GM18520 (cell line): ENCODE data around the gene FAM171A1.
"Not testable (repeated sequence)": the region's sequence is repeated elsewhere in the genome, so short reads cannot be mapped to it uniquely, and the experiment has no call there.

Experiments
- ATAC-seq: cut with Tn5 transposase; IDR thresholded peaks from one replicate; pipeline ENCODE4 v1.9.1; 2021; ENCODE audit not compliant: unreplicated experiment

The FAM171A1 gene

DNA sequence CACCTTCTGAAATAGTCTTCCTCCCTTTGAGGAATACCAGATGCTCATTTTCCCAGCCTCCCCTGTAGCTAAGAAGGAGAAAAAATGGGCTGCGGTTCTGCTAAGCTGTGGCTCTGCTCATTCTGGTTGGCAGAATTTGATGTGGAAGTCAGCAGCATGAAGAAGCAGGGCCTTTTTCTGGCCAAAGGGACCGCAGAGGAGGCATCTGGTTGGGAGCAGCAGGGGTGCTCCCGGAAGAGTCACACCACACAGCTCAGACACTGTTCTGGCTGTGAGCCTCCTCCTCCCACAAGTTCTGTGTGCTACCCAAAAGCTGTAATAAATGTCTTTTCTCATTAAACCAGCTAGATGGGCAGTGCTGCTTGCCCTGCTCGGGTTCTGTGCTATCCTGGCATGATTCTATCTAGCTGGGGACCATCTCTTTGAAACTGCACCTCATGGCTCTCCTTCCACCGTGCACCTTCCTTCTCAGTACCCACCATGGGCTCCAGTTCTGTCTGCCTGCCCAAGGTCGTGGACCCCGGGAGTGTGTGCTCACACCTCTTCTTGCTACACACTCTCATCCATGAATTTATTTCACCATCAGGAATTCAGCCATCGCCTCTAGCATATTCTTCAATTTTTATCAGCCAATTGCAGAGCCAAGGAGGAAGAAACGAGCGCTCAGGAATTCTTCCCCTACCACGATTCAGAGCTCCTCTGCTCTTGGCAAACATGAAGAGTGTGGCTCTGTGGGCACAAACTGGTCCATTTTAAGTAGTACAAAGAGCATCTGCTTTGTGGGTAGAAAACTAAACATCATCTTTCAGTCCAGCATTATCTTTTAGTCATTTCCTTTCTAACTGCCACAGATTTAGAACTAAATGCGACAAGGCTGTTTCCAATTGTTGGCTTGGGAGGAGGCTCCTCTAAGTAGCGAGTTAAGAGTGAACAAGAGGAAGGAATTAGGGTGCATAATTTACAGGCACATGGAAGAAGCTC, 76.9 kb downstream of the FAM171A1 start:
- ATAC-seq: no peak

DNA sequence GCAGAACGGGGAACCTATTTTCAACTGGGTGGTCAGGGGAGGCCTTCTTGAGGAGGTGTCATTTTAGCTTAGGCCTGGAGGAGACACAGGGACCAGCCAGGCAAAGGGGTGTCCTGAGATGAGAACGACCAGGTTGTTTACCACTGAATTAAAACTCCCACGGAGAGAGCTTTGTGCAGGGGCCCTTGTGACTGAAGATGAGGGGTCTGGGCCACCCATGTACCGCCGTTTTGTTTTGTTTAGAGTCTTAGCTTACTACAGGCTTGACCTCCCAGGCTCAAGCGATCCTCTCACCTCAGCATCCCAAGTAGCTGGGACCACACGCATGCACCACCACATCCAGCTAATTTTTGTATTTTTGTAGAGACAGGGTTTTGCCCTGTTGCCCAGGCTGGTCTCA, 80.4 kb downstream of the FAM171A1 start:
- ATAC-seq: no peak

DNA sequence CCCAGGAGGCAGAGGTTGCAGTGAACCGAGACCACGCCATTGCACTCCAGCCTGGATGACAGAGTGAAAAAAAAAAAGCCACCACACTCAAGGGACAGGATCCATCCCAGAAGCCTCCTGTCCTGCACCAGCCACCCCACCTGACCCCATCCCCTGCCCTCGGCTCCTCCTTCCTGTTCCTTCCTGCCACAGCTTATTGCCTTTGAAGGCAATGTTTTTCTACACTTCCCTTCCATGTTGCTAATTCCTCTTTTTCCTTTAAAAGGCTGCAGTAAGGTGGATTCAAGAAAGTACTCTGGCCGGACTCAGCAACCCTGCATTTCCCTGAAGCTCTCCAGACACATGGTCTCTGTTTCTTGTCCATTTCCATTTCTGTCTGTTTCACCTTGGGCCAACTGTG, 80.9 kb downstream of the FAM171A1 start:
- ATAC-seq: no peak

DNA sequence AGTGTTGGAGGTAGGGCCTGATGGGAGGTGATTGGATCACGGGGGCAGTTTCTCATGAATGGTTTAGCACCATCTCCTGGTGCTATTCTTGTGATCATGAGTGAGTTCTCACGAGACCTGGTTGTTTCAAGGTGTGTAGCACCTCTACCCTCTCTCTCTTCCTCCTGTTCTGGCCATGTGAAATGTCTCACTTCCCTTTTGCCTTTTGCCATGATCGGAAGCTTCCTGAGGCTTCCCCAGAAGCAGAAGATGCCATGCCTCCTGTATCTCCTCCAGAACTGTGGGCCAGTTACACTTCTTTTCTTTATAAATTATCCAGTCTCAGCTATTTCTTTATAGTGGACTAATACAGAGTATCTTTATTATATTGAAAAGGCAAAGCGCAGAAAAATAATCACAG, 90.1 kb downstream of the FAM171A1 start:
- no peak for ATAC-seq

DNA sequence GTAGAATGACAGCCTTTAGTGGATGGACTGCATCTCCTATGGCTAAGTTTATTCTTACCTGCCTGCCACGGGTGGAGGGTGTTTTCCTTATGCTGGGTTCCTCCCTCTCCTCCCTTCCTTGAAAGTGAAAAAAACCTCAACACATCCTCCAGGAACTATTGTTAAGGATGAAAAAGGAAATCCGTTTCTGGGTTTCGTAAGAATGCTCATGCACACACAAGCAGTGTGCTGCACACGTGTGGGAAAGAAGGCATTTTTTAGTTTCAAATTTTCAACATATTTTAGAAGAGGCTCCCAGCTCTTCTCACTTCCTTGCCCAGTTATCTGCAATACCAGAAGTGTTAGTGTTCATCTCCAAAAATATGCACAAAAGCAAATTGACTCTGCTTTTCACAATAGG, 90.6 kb downstream of the FAM171A1 start:
- no peak for ATAC-seq

DNA sequence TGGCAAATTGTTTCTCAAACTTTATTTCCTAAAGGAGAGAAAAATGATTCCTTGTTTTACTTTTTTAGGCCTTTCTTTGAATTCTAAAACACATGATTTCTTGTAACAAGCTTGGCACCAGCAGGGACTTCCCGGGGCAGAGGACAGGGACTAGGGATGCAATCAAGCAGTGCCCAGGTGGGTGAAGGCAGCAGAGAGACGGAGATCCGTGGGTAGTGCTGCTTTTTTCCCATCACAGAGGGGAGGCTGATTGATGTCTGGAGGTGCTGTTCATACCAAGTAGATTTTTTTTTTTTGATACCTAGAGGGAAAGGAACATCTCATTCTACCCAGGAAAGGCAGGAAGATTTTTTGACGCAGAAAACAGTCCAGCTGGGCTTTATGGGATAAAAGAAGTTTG, 91.9 kb downstream of the FAM171A1 start:
- ATAC-seq: no peak

DNA sequence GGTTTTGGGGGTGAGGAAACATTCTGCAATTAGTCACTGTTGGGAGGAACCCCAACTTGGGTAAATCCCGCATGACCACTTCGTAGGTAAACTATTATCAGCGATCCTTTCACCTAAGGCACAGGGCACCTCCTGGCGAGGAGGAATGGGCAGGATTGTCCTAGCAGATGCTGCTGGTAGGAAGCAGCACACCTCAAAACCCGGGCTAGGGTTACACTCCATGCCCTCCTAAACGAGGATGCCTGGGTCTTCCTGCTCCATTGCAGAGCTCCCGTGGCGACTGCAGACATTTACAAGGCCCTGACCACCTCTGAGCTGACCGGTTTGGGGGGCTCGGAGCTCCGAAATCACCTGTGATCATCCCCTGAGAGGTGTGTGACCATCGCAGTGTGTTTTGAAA, 92.3 kb downstream of the FAM171A1 start:
- no peak for ATAC-seq

DNA sequence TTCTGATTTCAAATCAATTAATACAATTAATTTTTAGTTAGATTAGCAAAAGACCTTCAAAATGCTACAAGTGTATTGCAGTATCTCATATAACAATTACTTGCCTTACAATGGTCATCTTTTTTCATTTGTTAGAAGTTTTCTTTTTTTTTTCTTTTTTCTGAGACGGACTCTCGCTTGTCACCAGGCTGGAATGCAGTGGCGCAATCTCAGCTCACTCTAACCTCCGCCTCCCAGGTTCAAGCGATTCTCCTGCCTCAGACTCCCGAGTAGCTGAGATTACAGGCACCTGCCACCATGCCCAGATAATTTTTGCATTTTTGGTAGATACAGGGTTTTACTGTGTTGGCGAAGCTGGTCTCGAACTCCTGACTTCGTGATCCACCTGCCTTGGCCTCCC, 95.0 kb downstream of the FAM171A1 start:
- not testable (repeated sequence) for ATAC-seq

DNA sequence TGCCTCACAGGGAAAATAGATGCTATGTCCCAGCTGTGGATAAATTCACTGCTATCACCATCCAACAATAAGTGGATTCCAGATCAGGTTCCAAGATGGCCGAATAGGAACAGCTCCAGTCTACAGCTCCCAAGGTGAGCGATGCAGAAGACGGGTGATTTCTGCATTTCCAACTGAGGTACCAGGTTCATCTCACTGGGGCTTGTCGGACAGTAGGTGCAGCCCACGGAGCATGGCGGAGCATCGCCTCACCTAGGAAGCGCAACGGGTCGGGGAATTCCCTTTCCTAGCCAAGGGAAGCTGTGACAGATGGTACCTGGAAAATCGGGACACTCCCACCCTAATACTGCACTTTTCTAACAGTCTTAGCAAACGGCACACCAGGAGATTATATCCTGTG, 101.3 kb downstream of the FAM171A1 start:
- not testable (repeated sequence) for ATAC-seq

DNA sequence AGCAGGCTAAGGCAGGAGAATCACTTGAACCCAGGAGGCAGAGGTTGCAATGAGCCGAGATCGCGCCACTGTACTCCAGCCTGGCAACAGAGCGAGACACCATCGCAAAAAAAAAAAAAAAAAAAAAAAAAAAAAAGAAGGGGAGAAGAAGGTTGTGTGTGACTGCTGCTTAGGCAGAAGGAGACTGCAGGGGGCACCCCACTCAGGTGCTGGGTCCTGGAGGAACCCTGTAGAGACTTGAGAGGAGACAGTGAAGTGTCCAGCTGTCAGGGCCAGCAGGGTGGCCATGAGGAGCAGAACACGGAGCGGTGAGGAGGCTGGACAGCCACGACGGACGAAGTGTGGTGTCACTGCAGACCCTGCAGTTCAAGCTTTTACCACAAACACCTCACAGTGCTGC, 103.6 kb downstream of the FAM171A1 start:
- ATAC-seq: no peak

DNA sequence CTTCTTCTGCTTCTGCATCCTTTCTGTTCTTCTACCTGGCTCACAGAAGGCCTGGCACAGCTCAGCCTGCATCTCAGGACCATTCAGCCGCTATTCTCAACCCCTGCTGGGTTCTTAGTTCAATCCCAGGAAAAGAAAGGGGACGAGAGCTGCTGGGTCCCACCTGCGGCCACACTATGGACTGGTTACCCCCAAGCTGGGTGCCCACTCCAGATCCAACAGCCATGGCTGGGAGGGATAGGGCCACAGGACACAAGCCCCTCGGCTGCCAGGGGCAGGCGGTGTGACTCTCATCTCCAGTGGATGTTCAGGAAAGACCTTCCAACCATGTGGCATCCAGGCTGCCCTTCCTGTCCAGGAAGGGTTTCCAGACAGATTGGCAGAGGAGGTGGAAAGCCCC, 105.0 kb downstream of the FAM171A1 start:
- ATAC-seq: no peak

DNA sequence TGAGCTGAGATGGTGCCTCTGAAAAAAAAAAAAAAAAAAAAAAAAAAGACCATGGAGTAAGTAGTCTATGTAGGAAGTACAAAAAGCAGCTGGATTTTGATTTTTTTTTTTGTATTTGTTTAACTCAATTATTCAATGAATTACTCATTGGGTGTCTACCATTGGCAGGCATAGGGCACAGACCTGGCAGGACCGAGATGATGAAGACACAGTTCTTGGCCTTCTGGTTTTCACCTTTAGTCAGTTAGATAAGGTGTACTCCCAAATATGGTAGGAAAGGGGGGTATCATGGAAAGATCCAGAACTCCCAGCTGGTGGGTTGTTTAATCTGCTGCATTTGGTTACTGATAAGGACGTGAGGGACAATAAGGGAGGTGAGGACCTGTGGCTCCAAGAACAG, 105.5 kb downstream of the FAM171A1 start:
- no peak for ATAC-seq

DNA sequence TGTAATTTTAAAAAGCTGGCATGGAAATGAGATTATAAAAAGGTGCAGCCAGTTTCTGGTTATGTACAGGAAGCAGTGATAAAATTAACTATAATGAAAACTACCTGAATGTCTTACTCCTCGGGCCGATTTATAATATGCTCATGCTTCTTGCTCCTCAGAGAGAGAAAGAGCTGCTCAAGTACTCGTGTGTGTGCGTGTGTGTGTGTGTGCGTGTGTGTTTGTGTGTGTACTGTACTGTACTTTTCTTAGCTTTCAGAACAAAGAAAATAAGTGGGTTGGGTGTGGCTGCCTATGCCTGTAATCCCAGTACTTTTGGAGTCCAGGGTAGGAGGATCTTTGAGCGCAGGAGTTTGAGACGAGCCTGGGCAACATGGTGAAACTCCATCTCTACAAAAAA, 106.0 kb downstream of the FAM171A1 start:
- ATAC-seq: no peak

DNA sequence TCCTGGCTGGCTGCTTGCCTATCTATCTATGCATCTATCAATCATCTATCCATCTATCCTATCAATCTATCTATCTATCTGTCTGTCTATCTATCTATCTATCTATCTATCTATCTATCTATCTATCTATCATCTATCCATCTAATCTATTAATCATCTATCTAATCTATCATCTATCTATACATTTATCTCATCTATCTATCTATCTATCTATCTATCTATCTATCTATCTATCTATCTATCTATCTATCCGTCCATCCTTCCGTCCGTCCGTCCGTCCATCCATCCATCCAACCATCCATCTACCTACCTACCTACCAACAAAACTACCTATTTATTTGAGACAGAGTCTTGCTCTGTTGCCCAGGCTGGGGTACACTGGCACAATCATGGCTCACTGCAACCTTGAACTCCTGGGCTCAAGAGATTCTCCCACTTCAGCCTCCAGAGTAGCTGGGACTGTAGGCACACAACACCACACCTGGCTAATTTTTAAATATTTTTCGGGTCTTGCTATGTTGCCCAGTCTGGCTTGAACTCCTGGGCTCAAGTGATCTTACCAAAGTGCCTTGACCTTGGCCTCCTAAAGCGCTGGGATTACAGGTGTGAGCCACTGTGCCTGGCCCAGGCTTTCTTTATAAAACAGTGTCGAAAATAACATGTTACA, 107.3 kb downstream of the FAM171A1 start:
- ATAC-seq: no peak

DNA sequence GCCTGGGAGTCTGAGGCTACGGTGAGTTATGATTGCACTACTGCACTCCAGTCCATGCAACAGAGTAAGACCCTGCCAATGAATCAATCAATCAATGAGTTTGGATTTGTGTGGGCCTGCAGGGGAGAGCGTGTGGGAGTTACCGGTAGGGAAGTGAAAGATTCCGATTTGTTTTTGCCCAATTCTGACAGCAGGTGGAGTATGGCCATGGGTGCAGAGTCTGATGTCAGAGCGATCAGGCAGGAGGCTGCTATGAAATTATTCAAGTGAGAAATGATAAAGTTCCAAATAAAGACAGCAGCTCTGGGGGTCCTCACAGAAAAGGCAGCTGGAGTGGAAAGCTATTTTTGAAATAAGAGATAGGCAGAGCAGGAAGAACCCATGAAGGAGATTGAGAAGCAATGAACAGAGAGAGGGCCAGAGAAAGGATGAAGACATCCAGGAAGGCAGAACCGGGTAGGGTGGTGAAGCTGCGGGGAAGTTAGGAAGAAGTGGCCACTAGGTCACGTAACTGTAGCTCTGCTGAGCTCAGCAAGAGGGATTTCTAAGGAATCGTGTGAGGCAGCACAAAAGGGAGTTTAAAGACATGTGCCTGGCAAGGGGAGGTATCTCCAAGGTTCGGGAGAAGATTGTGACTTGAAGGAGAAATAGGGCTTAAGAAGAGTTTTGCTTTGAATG, 108.9 kb downstream of the FAM171A1 start:
- no peak for ATAC-seq

DNA sequence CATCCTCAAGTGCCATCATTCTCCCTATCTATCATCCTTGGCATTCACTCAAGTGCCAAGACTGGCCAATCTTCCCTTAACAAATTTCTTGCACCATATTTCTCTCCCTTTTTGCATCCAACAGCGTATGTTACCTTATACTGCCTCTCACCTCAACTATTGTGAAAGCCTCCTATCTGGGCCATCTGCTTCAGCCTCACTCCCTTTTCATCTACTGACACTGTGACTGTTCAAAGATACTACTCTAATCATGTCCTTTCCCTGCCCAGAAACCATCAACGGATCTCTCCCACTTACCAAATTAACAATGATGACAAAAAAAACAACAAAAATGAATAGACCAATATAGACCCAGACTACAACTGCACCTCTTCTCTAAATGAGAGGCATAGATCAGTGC, 112.0 kb downstream of the FAM171A1 start:
- ATAC-seq: no peak

DNA sequence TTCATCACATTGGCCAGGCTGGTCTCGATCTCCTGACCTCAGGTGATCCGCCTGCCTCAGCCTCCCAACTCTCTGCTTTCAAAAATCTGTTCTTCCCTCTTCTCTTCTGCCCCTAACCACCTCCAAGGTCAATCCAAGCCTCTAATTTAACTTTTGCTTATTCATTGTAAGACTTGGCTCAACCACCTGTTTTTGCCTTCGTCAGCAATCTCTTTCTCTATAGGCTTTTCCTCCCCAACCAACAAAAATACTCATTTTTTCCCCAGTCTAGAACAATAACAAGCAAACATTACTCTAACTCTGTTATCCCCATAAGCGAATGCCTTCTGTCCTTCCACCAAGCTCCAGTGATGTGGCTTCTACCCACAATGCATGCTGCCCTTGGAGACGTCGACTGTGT, 112.8 kb downstream of the FAM171A1 start:
- ATAC-seq: no peak

DNA sequence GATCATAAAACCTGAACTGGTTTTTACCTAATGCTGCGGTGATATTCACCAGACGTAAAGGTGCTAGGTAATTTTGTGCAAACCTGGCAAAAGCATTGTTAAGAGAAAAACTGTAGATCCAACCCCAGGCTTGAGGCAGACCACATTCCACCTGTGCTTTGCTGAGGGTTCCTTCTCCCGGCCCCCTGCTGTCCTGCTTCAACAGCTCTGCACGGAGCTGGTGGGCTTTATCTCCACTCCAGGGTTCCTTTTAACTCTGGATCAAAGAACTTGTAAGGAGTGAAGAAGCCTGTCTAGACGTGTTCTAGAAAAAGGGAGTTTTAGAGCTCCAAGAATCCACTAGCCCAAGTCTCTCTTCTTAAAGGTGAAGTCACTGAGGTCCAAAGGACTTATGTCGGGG, 115.1 kb downstream of the FAM171A1 start:
- no peak for ATAC-seq

DNA sequence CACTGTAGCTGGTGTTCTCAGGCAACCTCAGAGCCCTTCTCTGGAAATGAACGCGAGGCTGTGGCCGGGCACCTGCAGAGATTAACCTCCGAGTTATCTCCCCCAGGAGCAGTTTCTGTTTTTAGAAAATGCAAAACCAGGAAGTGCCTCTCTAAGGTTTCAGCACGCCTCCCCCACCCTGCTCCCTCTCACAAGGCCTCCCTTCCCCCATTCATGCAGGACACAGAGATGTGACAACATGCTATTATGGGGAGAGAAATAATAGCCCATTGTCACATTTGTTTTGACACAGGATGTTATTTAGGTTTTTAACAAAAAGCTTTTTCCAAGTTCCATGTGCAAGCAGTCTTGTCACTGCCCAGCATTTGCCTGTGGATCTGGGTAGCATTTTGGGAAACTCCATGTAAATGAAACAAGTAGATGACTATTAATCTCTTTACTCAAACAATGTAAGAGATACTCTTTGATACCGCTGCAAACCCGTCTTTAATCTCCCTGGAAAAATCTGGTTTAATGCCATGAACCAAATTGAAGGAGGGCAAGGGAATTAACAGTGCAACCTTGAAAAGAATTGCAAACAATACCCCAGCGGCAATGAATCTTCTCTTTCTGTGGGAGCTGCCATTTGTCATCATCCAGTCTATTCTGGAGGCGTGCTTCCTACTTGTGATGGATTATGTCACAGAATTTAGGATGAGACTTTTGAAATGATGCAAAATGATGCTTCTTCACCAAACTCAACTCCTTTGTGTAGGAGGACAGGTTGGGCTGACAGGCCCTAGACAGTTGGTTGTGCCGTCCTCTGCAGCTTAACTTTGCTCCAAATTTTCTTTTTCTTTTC, 116.1 kb downstream of the FAM171A1 start:
- ATAC-seq: no peak

DNA sequence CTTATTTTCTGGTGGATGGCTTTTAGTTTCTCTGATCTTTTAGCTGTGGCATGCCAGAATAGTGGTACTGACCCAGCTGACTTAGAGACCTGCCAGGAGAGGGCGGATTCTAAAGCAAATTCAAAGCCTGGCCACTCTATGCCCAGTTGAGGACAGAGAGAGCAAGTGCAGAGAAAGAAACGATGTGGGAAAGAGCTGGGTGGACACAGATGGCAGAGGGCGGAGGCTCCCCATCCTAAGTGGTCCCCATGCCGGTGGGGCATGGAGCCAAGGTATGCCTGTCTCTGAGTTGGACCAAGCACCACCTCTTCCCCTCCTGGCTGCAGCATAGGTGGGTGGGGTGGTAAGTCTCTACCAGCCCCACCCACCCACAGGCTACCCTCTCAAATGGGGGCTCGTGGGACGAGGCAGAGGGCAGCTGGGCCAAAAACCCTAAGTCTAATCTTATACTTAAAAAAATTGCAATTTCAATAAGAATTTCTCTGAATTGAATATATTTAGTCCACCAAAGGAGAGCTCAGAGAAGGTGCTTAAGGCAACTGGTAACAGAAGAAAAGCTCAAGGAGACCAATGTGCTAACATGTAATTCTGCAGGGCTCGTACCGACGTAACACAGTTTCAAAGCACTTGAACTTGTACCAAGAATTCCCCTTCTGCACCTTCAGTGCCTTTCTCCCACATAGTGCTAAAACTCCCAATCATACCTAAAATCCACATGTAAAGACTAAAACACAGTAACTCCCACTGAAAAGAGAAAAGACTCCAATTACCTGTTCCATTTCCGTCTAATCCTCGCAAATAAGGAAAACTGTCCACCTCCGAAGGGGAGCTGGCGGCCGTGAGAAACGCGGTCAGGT, 116.9 kb downstream of the FAM171A1 start:
- no peak for ATAC-seq
